ENCODE data around the gene ATCAY. TPM values are rescaled to one million over a fixed set of nuclear protein-coding genes. Genes with fewer than 3 reads are reported as not detected.

Gene ATCAY
- total RNA-seq, 2 experiments from 2014 or later: not detected

GRCh38 chr19:3904233-3904632 lies 23.7 kb downstream of the ATCAY start:
- no peak for DNase-seq
- Histone ChIP-seq H3K27ac (ENCODE audit: low read depth in 1 of 2, low read length in 2 of 2) (no peak overlapping the region), H3K27me3 (ENCODE audit: control insufficient read depth in 1 of 2, insufficient read depth in 2 of 2, low read length in 2 of 2) (no peaks in the 10 kb centered on the region), H3K9me3 (ENCODE audit: control insufficient read depth in 1 of 2, insufficient read depth in 1 of 2, low read length in 2 of 2) (peaks cover 0 to 9% of the 10 kb centered on the region in 2 experiments), H3K36me3 (ENCODE audit: insufficient read depth, low read length) (no peaks in the 10 kb centered on the region), H3K4me1 (ENCODE audit: insufficient read depth, low read length) (no peaks in the 10 kb centered on the region), H3K4me3 (ENCODE audit: low read length) (no peak overlapping the region)
- H3K4me3 Mint-ChIP-seq: no peak overlapping the region
- H3K36me3 Mint-ChIP-seq (ENCODE audit: low read depth): no peaks in the 10 kb centered on the region
- no peaks in the 10 kb centered on the region for H3K4me1 Mint-ChIP-seq (ENCODE audit: low read depth)
- H3K9me3 Mint-ChIP-seq: no peaks in the 10 kb centered on the region
- intact Hi-C loops (cut with DNase I, micrococcal nuclease): no loop called here
- TF ChIP-seq CTCF (IDR thresholded peaks at IDR 0.05): no peak
- CTCF ChIA-PET: no interaction called here
- H3K27ac Mint-ChIP-seq: no peak overlapping the region
- H3K27me3 Mint-ChIP-seq: no peaks in the 10 kb centered on the region
- no peak for ATAC-seq (ENCODE audit: poor library complexity)
- POLR2A ChIA-PET: no interaction called here

DNA sequence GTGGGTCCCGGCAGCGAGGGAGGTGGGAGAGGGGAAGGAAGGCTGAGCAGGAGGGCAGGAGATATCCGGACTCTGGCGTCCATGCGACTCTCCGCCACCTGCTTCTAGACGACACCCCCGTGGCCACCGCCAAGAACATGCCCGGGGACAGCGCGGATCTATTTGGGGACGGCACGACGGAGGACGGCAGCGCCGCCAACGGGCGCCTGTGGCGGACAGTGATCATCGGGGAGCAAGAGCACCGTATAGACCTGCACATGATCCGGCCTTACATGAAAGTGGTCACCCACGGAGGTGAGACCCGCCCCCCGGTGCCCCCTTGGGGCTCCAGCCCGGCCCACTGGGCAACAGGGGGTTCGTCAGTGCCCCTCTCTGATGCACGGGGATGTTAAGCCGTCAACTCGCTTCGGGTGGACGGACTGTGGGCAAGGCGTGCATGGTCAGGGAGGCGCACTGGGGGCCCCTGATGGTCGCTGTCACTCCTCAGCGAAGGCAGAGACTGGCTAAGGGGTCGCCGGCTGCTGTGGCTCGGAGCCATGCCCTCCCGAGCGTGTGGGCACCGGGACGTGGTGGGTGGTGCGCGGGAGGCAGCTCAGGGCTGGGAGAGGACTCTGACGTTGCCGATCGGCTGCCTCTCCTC lies 27.3 kb downstream of the ATCAY start:
- Histone ChIP-seq H3K36me3 (ENCODE audit: insufficient read depth, low read length) (no peaks in the 10 kb centered on the region), H3K27ac (ENCODE audit: low read depth in 1 of 2, low read length in 2 of 2) (no peak overlapping the region), H3K27me3 (ENCODE audit: control insufficient read depth in 1 of 2, insufficient read depth in 2 of 2, low read length in 2 of 2) (no peaks in the 10 kb centered on the region), H3K4me1 (ENCODE audit: insufficient read depth, low read length) (no peaks in the 10 kb centered on the region), H3K9me3 (ENCODE audit: control insufficient read depth in 1 of 2, insufficient read depth in 1 of 2, low read length in 2 of 2) (peaks cover 5 to 28% of the 10 kb centered on the region in 2 experiments), H3K4me3 (ENCODE audit: low read length) (no peak overlapping the region)
- Mint-ChIP-seq H3K4me3 (no peak overlapping the region), H3K27me3 (no peaks in the 10 kb centered on the region), H3K27ac (no peak overlapping the region), H3K9me3 (no peaks in the 10 kb centered on the region), H3K36me3 (ENCODE audit: low read depth) (no peaks in the 10 kb centered on the region), H3K4me1 (ENCODE audit: low read depth) (no peaks in the 10 kb centered on the region)
- TF ChIP-seq CTCF (IDR thresholded peaks at IDR 0.05): no peak
- CTCF ChIA-PET: no interaction called here
- ATAC-seq (ENCODE audit: poor library complexity): no peak
- POLR2A ChIA-PET: no interaction called here
- DNase-seq: no peak
- intact Hi-C loops (cut with DNase I, micrococcal nuclease): no loop called here

- Histone ChIP-seq H3K27ac (ENCODE audit: low read depth in 1 of 2, low read length in 2 of 2) (no peak overlapping the region), H3K4me3 (ENCODE audit: low read length) (no peak overlapping the region), H3K36me3 (ENCODE audit: insufficient read depth, low read length) (no peaks in the 10 kb centered on the region), H3K9me3 (ENCODE audit: control insufficient read depth in 1 of 2, insufficient read depth in 1 of 2, low read length in 2 of 2) (peaks cover 5 to 28% of the 10 kb centered on the region in 2 experiments), H3K27me3 (ENCODE audit: control insufficient read depth in 1 of 2, insufficient read depth in 2 of 2, low read length in 2 of 2) (no peaks in the 10 kb centered on the region), H3K4me1 (ENCODE audit: insufficient read depth, low read length) (no peaks in the 10 kb centered on the region)
- Mint-ChIP-seq H3K4me3 (no peak overlapping the region), H3K36me3 (ENCODE audit: low read depth) (no peaks in the 10 kb centered on the region), H3K4me1 (ENCODE audit: low read depth) (no peaks in the 10 kb centered on the region), H3K27ac (no peak overlapping the region), H3K27me3 (no peaks in the 10 kb centered on the region), H3K9me3 (no peaks in the 10 kb centered on the region)
- intact Hi-C loops (cut with DNase I, micrococcal nuclease): no loop called here
- CTCF ChIA-PET: no interaction called here
- POLR2A ChIA-PET: no interaction called here
- no peak for TF ChIP-seq CTCF (IDR thresholded peaks at IDR 0.05)
- DNase-seq (no peak), ATAC-seq (ENCODE audit: poor library complexity) (no peak)
Measured at GRCh38 chr19:3908266-3909054, 28.0 kb downstream of the ATCAY start.
